ENCODE results near the gene FAM53A. TPM values are rescaled to one million over a fixed set of nuclear protein-coding genes. Genes with fewer than 3 reads are reported as not detected.

Gene FAM53A
- total RNA-seq, 1 donor from 2014 or later, result 1.8 TPM

GRCh38 chr4:1619151-1619672, 64.9 kb downstream of the FAM53A start:
- Mint-ChIP-seq H3K4me1 (ENCODE audit: unreplicated experiment) (no peaks in the 10 kb centered on the region), H3K36me3 (ENCODE audit: low read depth, unreplicated experiment) (peaks cover 5% of the 10 kb centered on the region), H3K4me3 (ENCODE audit: unreplicated experiment) (no peak overlapping the region), H3K27ac (ENCODE audit: unreplicated experiment) (no peak overlapping the region), H3K27me3 (ENCODE audit: unreplicated experiment) (peaks cover 8% of the 10 kb centered on the region), H3K9me3 (ENCODE audit: unreplicated experiment) (no peaks in the 10 kb centered on the region)
- TF ChIP-seq CTCF (IDR thresholded peaks at IDR 0.05; ENCODE audit: unreplicated experiment), result no peak
- no peak for DNase-seq (ENCODE audit: low spot score)

GRCh38 chr4:1618438-1618837, 65.7 kb downstream of the FAM53A start:
- H3K36me3 Mint-ChIP-seq (ENCODE audit: low read depth, unreplicated experiment), result peaks cover 5% of the 10 kb centered on the region
- H3K4me1 Mint-ChIP-seq (ENCODE audit: unreplicated experiment), result no peaks in the 10 kb centered on the region
- peaks cover 13% of the 10 kb centered on the region for H3K27me3 Mint-ChIP-seq (ENCODE audit: unreplicated experiment)
- DNase-seq (ENCODE audit: low spot score), result no peak
- no peaks in the 10 kb centered on the region for H3K9me3 Mint-ChIP-seq (ENCODE audit: unreplicated experiment)
- no peak for TF ChIP-seq CTCF (IDR thresholded peaks at IDR 0.05; ENCODE audit: unreplicated experiment)
- no peak overlapping the region for H3K4me3 Mint-ChIP-seq (ENCODE audit: unreplicated experiment)
- H3K27ac Mint-ChIP-seq (ENCODE audit: unreplicated experiment), result no peak overlapping the region

- no peak for TF ChIP-seq CTCF (IDR thresholded peaks at IDR 0.05; ENCODE audit: unreplicated experiment)
- Mint-ChIP-seq H3K36me3 (ENCODE audit: low read depth, unreplicated experiment) (peaks cover 5% of the 10 kb centered on the region), H3K27ac (ENCODE audit: unreplicated experiment) (no peak overlapping the region), H3K9me3 (ENCODE audit: unreplicated experiment) (no peaks in the 10 kb centered on the region), H3K4me1 (ENCODE audit: unreplicated experiment) (no peaks in the 10 kb centered on the region), H3K27me3 (ENCODE audit: unreplicated experiment) (peaks cover 10% of the 10 kb centered on the region), H3K4me3 (ENCODE audit: unreplicated experiment) (no peak overlapping the region)
- no peak for DNase-seq (ENCODE audit: low spot score)
These were observed 67.6 kb downstream of the FAM53A start for GRCh38 chr4:1616557-1616930.

- Mint-ChIP-seq H3K4me1 (ENCODE audit: unreplicated experiment) (no peaks in the 10 kb centered on the region), H3K27me3 (ENCODE audit: unreplicated experiment) (peaks cover 10% of the 10 kb centered on the region), H3K27ac (ENCODE audit: unreplicated experiment) (no peak overlapping the region), H3K36me3 (ENCODE audit: low read depth, unreplicated experiment) (peaks cover 5% of the 10 kb centered on the region), H3K9me3 (ENCODE audit: unreplicated experiment) (no peaks in the 10 kb centered on the region), H3K4me3 (ENCODE audit: unreplicated experiment) (no peak overlapping the region)
- DNase-seq (ENCODE audit: low spot score), result no peak
- TF ChIP-seq CTCF (IDR thresholded peaks at IDR 0.05; ENCODE audit: unreplicated experiment), result no peak
These were observed 68.1 kb downstream of the FAM53A start for GRCh38 chr4:1615786-1616556.

GRCh38 chr4:1614854-1615595, 69.1 kb downstream of the FAM53A start:
- Mint-ChIP-seq H3K27ac (ENCODE audit: unreplicated experiment) (no peak overlapping the region), H3K4me3 (ENCODE audit: unreplicated experiment) (no peak overlapping the region), H3K9me3 (ENCODE audit: unreplicated experiment) (no peaks in the 10 kb centered on the region), H3K4me1 (ENCODE audit: unreplicated experiment) (no peaks in the 10 kb centered on the region), H3K36me3 (ENCODE audit: low read depth, unreplicated experiment) (peaks cover 5% of the 10 kb centered on the region), H3K27me3 (ENCODE audit: unreplicated experiment) (peaks cover 10% of the 10 kb centered on the region)
- no peak for DNase-seq (ENCODE audit: low spot score)
- TF ChIP-seq CTCF (IDR thresholded peaks at IDR 0.05; ENCODE audit: unreplicated experiment), result no peak
